ENCODE results near the gene SLC10A7. TPM values are rescaled to one million over a fixed set of nuclear protein-coding genes. Genes with fewer than 3 reads are reported as not detected.

Gene SLC10A7
- total and polyA plus RNA-seq, 2 of the 8 experiments (the other 6 are each of a cell fraction or from before 2014, with no cell fraction given): 2.5 to 2.9 TPM

DNA sequence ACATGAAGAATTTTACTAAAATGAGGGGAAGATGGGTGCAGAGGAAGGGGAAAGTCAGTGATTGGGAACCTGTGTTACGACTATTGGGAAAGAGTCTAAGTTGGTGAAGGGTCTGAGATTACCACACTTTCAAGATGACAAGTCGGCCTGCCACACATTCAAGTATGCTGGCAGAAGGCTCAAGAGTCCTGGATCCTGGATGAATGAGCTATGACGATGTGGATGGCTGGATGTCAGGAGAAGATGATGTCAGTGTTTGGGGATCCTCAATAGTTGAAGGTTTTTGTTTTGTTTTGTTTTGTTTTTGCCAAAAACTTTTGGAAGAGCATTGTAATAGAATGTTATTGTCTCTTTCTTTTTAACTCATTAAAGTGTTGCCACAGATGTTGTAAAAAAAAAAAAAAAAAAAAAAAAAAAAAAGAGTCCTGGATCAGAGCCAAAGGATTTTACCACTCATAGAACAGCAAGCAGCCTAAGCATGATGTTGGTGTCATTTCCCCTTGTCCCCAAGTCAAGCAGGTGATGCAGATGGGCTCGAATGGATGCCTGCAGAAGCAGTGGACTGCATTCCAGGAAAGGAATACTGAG is 186.8 kb downstream of the SLC10A7 start (continued):
- TF ChIP-seq TEAD4 (IDR thresholded peaks at IDR 0.05; ENCODE audit: low read depth, low read length): no peak
